GM10847 (cell line): ENCODE measurements around the gene CHRNA10.

Experiments used
- POLR2A ChIP-seq: IDR thresholded peaks from 2 replicates; pipeline ENCODE4 v1.6.1; 2011; ENCODE audit not compliant: insufficient read length; ENCODE audit errors: extremely low read depth

The CHRNA10 gene

GRCh38 chr11:3671334-3672254, at the start of gene CHRNA10:
CHRNA10 (minus strand) TSS chr11:3671384; CDS start chr11:3671312, 72 bp downstream.
- TF ChIP-seq POLR2A = no peak

- no peak for TF ChIP-seq POLR2A
Measured at GRCh38 chr11:3712274-3712673, 41.1 kb upstream of the CHRNA10 start.

- TF ChIP-seq POLR2A = no peak
Measured at GRCh38 chr11:3710485-3711259, 39.5 kb upstream of the CHRNA10 start.

GRCh38 chr11:3709977-3710376, 38.8 kb upstream of the CHRNA10 start:
- TF ChIP-seq POLR2A = no peak

GRCh38 chr11:3707176-3707575, 36.0 kb upstream of the CHRNA10 start:
- TF ChIP-seq POLR2A = no peak

- no peak for TF ChIP-seq POLR2A
Measured at GRCh38 chr11:3703383-3703782, 32.2 kb upstream of the CHRNA10 start.

- TF ChIP-seq POLR2A = no peak
Measured at GRCh38 chr11:3700910-3701309, 29.7 kb upstream of the CHRNA10 start.

GRCh38 chr11:3700410-3700809, 29.2 kb upstream of the CHRNA10 start:
- TF ChIP-seq POLR2A = no peak

- no peak for TF ChIP-seq POLR2A
Measured at GRCh38 chr11:3686751-3687150, 15.6 kb upstream of the CHRNA10 start.

- TF ChIP-seq POLR2A = no peak
Measured at GRCh38 chr11:3685923-3686322, 14.7 kb upstream of the CHRNA10 start.

GRCh38 chr11:3684819-3685172, 13.6 kb upstream of the CHRNA10 start:
- TF ChIP-seq POLR2A = no peak

GRCh38 chr11:3684129-3684818, 13.1 kb upstream of the CHRNA10 start:
- no peak for TF ChIP-seq POLR2A

GRCh38 chr11:3683039-3683438, 11.9 kb upstream of the CHRNA10 start:
- no peak for TF ChIP-seq POLR2A

- no peak for TF ChIP-seq POLR2A
Measured at GRCh38 chr11:3679077-3679476, 7.9 kb upstream of the CHRNA10 start.

GRCh38 chr11:3675971-3676370, 4.8 kb upstream of the CHRNA10 start:
- no peak for TF ChIP-seq POLR2A

GRCh38 chr11:3674189-3674588, 3.0 kb upstream of the CHRNA10 start:
- no peak for TF ChIP-seq POLR2A
